ENCODE data around the gene SMAD3.

- TF ChIP-seq, protein P1, sequence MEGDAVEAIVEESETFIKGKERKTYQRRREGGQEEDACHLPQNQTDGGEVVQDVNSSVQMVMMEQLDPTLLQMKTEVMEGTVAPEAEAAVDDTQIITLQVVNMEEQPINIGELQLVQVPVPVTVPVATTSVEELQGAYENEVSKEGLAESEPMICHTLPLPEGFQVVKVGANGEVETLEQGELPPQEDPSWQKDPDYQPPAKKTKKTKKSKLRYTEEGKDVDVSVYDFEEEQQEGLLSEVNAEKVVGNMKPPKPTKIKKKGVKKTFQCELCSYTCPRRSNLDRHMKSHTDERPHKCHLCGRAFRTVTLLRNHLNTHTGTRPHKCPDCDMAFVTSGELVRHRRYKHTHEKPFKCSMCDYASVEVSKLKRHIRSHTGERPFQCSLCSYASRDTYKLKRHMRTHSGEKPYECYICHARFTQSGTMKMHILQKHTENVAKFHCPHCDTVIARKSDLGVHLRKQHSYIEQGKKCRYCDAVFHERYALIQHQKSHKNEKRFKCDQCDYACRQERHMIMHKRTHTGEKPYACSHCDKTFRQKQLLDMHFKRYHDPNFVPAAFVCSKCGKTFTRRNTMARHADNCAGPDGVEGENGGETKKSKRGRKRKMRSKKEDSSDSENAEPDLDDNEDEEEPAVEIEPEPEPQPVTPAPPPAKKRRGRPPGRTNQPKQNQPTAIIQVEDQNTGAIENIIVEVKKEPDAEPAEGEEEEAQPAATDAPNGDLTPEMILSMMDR (IDR thresholded peaks at IDR 0.05 in 2 of 3, conservative IDR thresholded peaks at IDR 0.05 in 1 of 3; ENCODE audit: borderline replicate concordance in 1 of 3, insufficient read depth in 1 of 3, low read depth in 2 of 3, low read length in 2 of 3), result no peak
- no peak for TF ChIP-seq POLR2A (IDR thresholded peaks at IDR 0.05; ENCODE audit: borderline replicate concordance, extremely low read depth, insufficient read depth, insufficient read length)
- TF ChIP-seq ZBTB33 (IDR thresholded peaks at IDR 0.05; ENCODE audit: extremely low read depth, insufficient replicate concordance, low read length), result no peak
These were observed 55.6 kb downstream of the SMAD3 start for GRCh38 chr15:67120839-67121643.
